ENCODE measurements around the gene CHD2.
A peak's percentile ranks its signal among the peaks of the same experiment; 100 is the strongest.

The CHD2 gene

GRCh38 chr15:92963794-92964193 is 63.7 kb downstream of the CHD2 start:
- no peak for DNase-seq

- no peak for DNase-seq
Observed at GRCh38 chr15:92968926-92969651, 69.0 kb downstream of the CHD2 start.

GRCh38 chr15:92970656-92971055 is 70.5 kb downstream of the CHD2 start:
- no peak for DNase-seq

GRCh38 chr15:92971081-92971480 is 71.0 kb downstream of the CHD2 start:
- DNase-seq: no peak

- DNase-seq: no peak
Observed at GRCh38 chr15:92971713-92972112, 71.6 kb downstream of the CHD2 start.

GRCh38 chr15:92974183-92974915 is 74.2 kb downstream of the CHD2 start:
- DNase-seq: no peak

- DNase-seq: no peak
Observed at GRCh38 chr15:92979011-92979701, 79.0 kb downstream of the CHD2 start.

- DNase-seq: no peak
Observed at GRCh38 chr15:92981333-92981732, 81.2 kb downstream of the CHD2 start.

- no peak for DNase-seq
Observed at GRCh38 chr15:92984161-92984560, 84.0 kb downstream of the CHD2 start.

- no peak for DNase-seq
Observed at GRCh38 chr15:92989470-92989869, 89.3 kb downstream of the CHD2 start.

- DNase-seq: no peak
Observed at GRCh38 chr15:92990031-92990430, 89.9 kb downstream of the CHD2 start.

- no peak for DNase-seq
Observed at GRCh38 chr15:92992720-92993119, 92.6 kb downstream of the CHD2 start.

GRCh38 chr15:92997821-92998220 is 97.7 kb downstream of the CHD2 start:
- DNase-seq: no peak

GRCh38 chr15:93001156-93001555 is 101.0 kb downstream of the CHD2 start:
- DNase-seq: no peak

- DNase-seq: no peak
Observed at GRCh38 chr15:93001881-93002280, 101.8 kb downstream of the CHD2 start.

GRCh38 chr15:93005133-93005532 is 105.0 kb downstream of the CHD2 start:
- DNase-seq: no peak

- no peak for DNase-seq
Observed at GRCh38 chr15:93007994-93008393, 107.9 kb downstream of the CHD2 start.

GRCh38 chr15:93012786-93013185 is 112.7 kb downstream of the CHD2 start:
- no peak for DNase-seq

GRCh38 chr15:93017526-93017925 is 117.4 kb downstream of the CHD2 start:
- peak in 1 of 2 experiments; percentile 6 for DNase-seq

- DNase-seq: no peak
Observed at GRCh38 chr15:93018574-93018973, 118.5 kb downstream of the CHD2 start.

GRCh38 chr15:93019090-93019489 is 119.0 kb downstream of the CHD2 start:
- DNase-seq: no peak

GRCh38 chr15:93019971-93020370 is 119.8 kb downstream of the CHD2 start:
- DNase-seq: no peak

GRCh38 chr15:93020976-93021772 is 121.0 kb downstream of the CHD2 start:
- no peak for DNase-seq

Data from AML-193 (cell line).